Raji (cell line): Measurements from ENCODE around the gene EEFSEC.

Experiments
- POLR2A ChIP-seq: IDR thresholded peaks from 2 replicates; pipeline ENCODE4 v1.6.1; 2011; ENCODE audit warnings: low read depth, low read length, control low read depth; ENCODE audit not compliant: insufficient read depth

EEFSEC gene

GRCh38 chr3:128379367-128380160, 226.3 kb downstream of the EEFSEC start:
- TF ChIP-seq POLR2A, result no peak

- no peak for TF ChIP-seq POLR2A
Observed at GRCh38 chr3:128380295-128380694, 227.0 kb downstream of the EEFSEC start.

GRCh38 chr3:128380719-128381118, 227.4 kb downstream of the EEFSEC start:
- TF ChIP-seq POLR2A, result no peak

GRCh38 chr3:128381609-128382008, 228.3 kb downstream of the EEFSEC start:
- no peak for TF ChIP-seq POLR2A

- no peak for TF ChIP-seq POLR2A
Observed at GRCh38 chr3:128382221-128382807, 229.0 kb downstream of the EEFSEC start.

GRCh38 chr3:128383316-128384235, 230.3 kb downstream of the EEFSEC start:
- TF ChIP-seq POLR2A, result no peak

GRCh38 chr3:128385080-128385832, 232.0 kb downstream of the EEFSEC start:
- no peak for TF ChIP-seq POLR2A

GRCh38 chr3:128388932-128389331, 235.7 kb downstream of the EEFSEC start:
- no peak for TF ChIP-seq POLR2A

GRCh38 chr3:128390867-128391266, 237.6 kb downstream of the EEFSEC start:
- no peak for TF ChIP-seq POLR2A

GRCh38 chr3:128392021-128392420, 238.7 kb downstream of the EEFSEC start:
- TF ChIP-seq POLR2A, result no peak

GRCh38 chr3:128392818-128393544, 239.7 kb downstream of the EEFSEC start:
- no peak for TF ChIP-seq POLR2A

- no peak for TF ChIP-seq POLR2A
Observed at GRCh38 chr3:128394033-128394432, 240.8 kb downstream of the EEFSEC start.

- no peak for TF ChIP-seq POLR2A
Observed at GRCh38 chr3:128395046-128395445, 241.8 kb downstream of the EEFSEC start.

GRCh38 chr3:128395500-128396162, 242.3 kb downstream of the EEFSEC start:
- no peak for TF ChIP-seq POLR2A

- no peak for TF ChIP-seq POLR2A
Observed at GRCh38 chr3:128397484-128397883, 244.2 kb downstream of the EEFSEC start.
